ENCODE results near the gene RENBP. TPM values are rescaled to one million over a fixed set of nuclear protein-coding genes. Genes with fewer than 3 reads are reported as not detected.

The RENBP gene
- total and polyA plus RNA-seq, 2 of the 13 experiments (the other 11 are each of a cell fraction or from before 2014, with no cell fraction given), result 1.4 to 2.6 TPM

- peak; percentile 79 for TF ChIP-seq HNRNPL (IDR thresholded peaks at IDR 0.05; ENCODE audit: low read depth, low read length)
- 0 out of 2 replicates have a peak, but pooled peaks have one; percentile 15 for TF ChIP-seq ZNF687 (CRISPR knock-in tag; IDR thresholded peaks at IDR 0.05)
Observed at GRCh38 chrX:153922932-153923857, 21.2 kb downstream of the RENBP start (continued).

- no TSS peak for BruUV-seq (replicated peaks)
- WGBS (ENCODE audit: low lambda C conversion rate), result 20% methylated on average over 1 of the region's 40 CpGs
- Histone ChIP-seq H3K27me3 (ENCODE audit: control insufficient read depth in 1 of 2, insufficient read depth in 2 of 2, low read length in 2 of 2) (no peaks in the 10 kb centered on the region; a peak in 2 of 5 replicates), H3K4me2 (ENCODE audit: low read depth, low read length) (peak overlapping the region; percentile 23; the same call in 1 of the 2 replicates), H3K36me3 (replicated peaks in 1 of 2; ENCODE audit: control insufficient read depth in 1 of 2, insufficient read depth in 2 of 2, low read length in 2 of 2) (no peaks in the 10 kb centered on the region), H3K4me3 (replicated peaks in 1 of 3; ENCODE audit: insufficient read depth in 1 of 3, low read depth in 2 of 3, low read length in 3 of 3) (no peak overlapping the region), H3K9ac (ENCODE audit: insufficient read depth, low read depth, low read length) (no peak overlapping the region), H3K79me2 (ENCODE audit: insufficient read depth, low read length) (no peaks in the 10 kb centered on the region), H3K4me1 (ENCODE audit: insufficient read depth, low read length) (peaks cover 50% of the 10 kb centered on the region), H4K20me1 (ENCODE audit: insufficient read depth, low read length) (no peaks in the 10 kb centered on the region), H3K27ac (ENCODE audit: extremely low read length, insufficient read depth, low read length) (no peak overlapping the region), H2AFZ (ENCODE audit: low read length) (no peak overlapping the region), H3K9me3 (ENCODE audit: low read length) (no peaks in the 10 kb centered on the region)
- CTCF ChIA-PET (ENCODE audit: low intra/inter-chr PET ratio, low total read pairs), result interaction anchor here (4.4 kb wide), 1 partner anchor 25 kb away, joined by 29 read pairs; no protein-coding TSS in a partner anchor
- POLR2A ChIA-PET, result interaction anchor here (1.2 kb wide), 1 partner anchor 10 kb away, joined by 3 read pairs; no protein-coding TSS in a partner anchor
- intact Hi-C loops (cut with micrococcal nuclease; ENCODE audit: unreplicated experiment), result no loop called here
- peak; percentile 45 for ATAC-seq
- in situ Hi-C loops (cut with HindIII; ENCODE audit: extremely low pct_ligation_motif_present, low pct_unique_long_range_greater_than_20kb), result no loop called here
- no peak for FAIRE-seq
- no peak for DNase-seq (ENCODE audit: low spot score)
- TF ChIP-seq ARNT (IDR thresholded peaks at IDR 0.05) (no peak), ZFX (CRISPR knock-in tag; IDR thresholded peaks at IDR 0.05; ENCODE audit: low read depth) (peak; percentile 21; the same call in 1 of the 2 replicates), LCORL (IDR thresholded peaks at IDR 0.05) (no peak), LCORL (CRISPR knock-in tag; IDR thresholded peaks at IDR 0.05) (no peak), HDAC1 (CRISPR knock-in tag; IDR thresholded peaks at IDR 0.05) (no peak), TSC22D2 (CRISPR knock-in tag; IDR thresholded peaks at IDR 0.05; ENCODE audit: borderline replicate concordance) (no peak), ZNF512 (CRISPR knock-in tag; IDR thresholded peaks at IDR 0.05) (no peak), REPIN1 (CRISPR knock-in tag; IDR thresholded peaks at IDR 0.05; ENCODE audit: borderline replicate concordance, low read depth) (no peak), BCL6 (CRISPR knock-in tag; IDR thresholded peaks at IDR 0.05) (peak; percentile 66), ZNF432 (CRISPR knock-in tag; IDR thresholded peaks at IDR 0.05; ENCODE audit: borderline replicate concordance) (no peak)
Observed at GRCh38 chrX:153921511-153922446, 22.7 kb downstream of the RENBP start.

Data from HepG2 (cell line).